ENCODE measurements around the gene ALDH1A1. TPM values are rescaled to one million over a fixed set of nuclear protein-coding genes. Genes with fewer than 3 reads are reported as not detected.

The ALDH1A1 gene
- polyA plus RNA-seq, 1 of the 3 experiments (the other 2 are of a cell fraction) = 0.03 TPM

- Histone ChIP-seq H3K9me2 (no peaks in the 10 kb centered on the region), H4K20me1 (ENCODE audit: insufficient read depth) (no peaks in the 10 kb centered on the region), H3K79me2 (ENCODE audit: insufficient read depth) (no peaks in the 10 kb centered on the region), H2AFZ (ENCODE audit: low read depth) (no peak overlapping the region), H3K9ac (no peak overlapping the region), H3K36me3 (replicated peaks in 1 of 2; ENCODE audit: control insufficient read depth in 1 of 2, insufficient read depth in 2 of 2, low read length in 1 of 2) (no peaks in the 10 kb centered on the region), H3K27me3 (ENCODE audit: insufficient read depth) (peaks cover 11% of the 10 kb centered on the region; the same call in 1 of the 2 replicates), H3K27ac (ENCODE audit: low read depth in 2 of 2, low read length in 1 of 2) (no peak overlapping the region), H3K4me2 (no peak overlapping the region), H3K4me3 (ENCODE audit: low read depth in 2 of 2, low read length in 1 of 2) (no peak overlapping the region), H3K9me3 (no peaks in the 10 kb centered on the region), H3F3A (replicated peaks; ENCODE audit: insufficient read depth) (no peaks in the 10 kb centered on the region), H3K4me1 (ENCODE audit: control insufficient read depth in 1 of 2, insufficient read depth in 2 of 2, low read depth in 1 of 2, low read length in 1 of 2) (no peaks in the 10 kb centered on the region)
- ChIA-PET CTCF (interaction anchor here (1.0 to 1.9 kb wide), 8 partner anchors 12 to 577 kb away, joined by 3 to 11 read pairs (median 6); no protein-coding TSS in a partner anchor), POLR2A (no interaction called here)
- no peak for TF ChIP-seq TCF12 (IDR thresholded peaks at IDR 0.05)
- TF ChIP-seq USF1 (IDR thresholded peaks at IDR 0.05; ENCODE audit: borderline replicate concordance, low read depth) = no peak
- no peak for TF ChIP-seq EZH2phosphoT487 (IDR thresholded peaks at IDR 0.05; ENCODE audit: borderline replicate concordance, low read depth)
- TF ChIP-seq ZBTB33 (IDR thresholded peaks at IDR 0.05; ENCODE audit: borderline replicate concordance, low read depth) = no peak
- peak; percentile 54 for TF ChIP-seq RAD21 (IDR thresholded peaks at IDR 0.05; ENCODE audit: low read length)
- peak; percentile 42 for TF ChIP-seq SMC3 (IDR thresholded peaks at IDR 0.05; ENCODE audit: low read depth, low read length)
- no peak for TF ChIP-seq FOXM1 (IDR thresholded peaks at IDR 0.05; ENCODE audit: low read depth)
- TF ChIP-seq CTCF (IDR thresholded peaks at IDR 0.05) = peak; percentile 72
- no peak for TF ChIP-seq SIN3A (IDR thresholded peaks at IDR 0.05; ENCODE audit: borderline replicate concordance, low read depth, low read length)
- TF ChIP-seq GABPA (IDR thresholded peaks at IDR 0.05; ENCODE audit: low read depth) = no peak
- no peak for TF ChIP-seq MXI1 (IDR thresholded peaks at IDR 0.05; ENCODE audit: low read depth, low read length)
- WGBS (ENCODE audit: low lambda C conversion rate) = 28% methylated on average over 8 of the region's 8 CpGs
- peak; percentile 18 for DNase-seq
These were observed 95.8 kb downstream of the ALDH1A1 start for GRCh38 chr9:72856972-72857623.
